Renal cortex interstitium (tissue), 11 donors: ENCODE data around the gene RASGRP3. TPM values are rescaled to one million over a fixed set of nuclear protein-coding genes. Genes with fewer than 3 reads are reported as not detected.
A peak's percentile ranks its signal among the peaks of the same experiment; 100 is the strongest.

ENCODE experiments used
- DNase-seq, 11 donors: peaks; one replicate each; pipeline ENCODE4 v3.0.0-alpha.2; 2013; ENCODE audit warnings: low read depth in 9 of 11, low spot score in 4 of 11; ENCODE audit errors: extremely low read depth in 1 of 11
- polyA plus RNA-seq, 3 donors: library from polyadenylated mRNA; unstranded; fragments of 120-200 nt; gene quantifications; one replicate each; pipeline ENCODE4 v1.2.1, GENCODE V29; 2013; ENCODE audit not compliant: insufficient read length in 3 of 3

The RASGRP3 gene
- polyA plus RNA-seq, 3 donors = 17.6 to 26.5 (median 17.8) TPM

DNA sequence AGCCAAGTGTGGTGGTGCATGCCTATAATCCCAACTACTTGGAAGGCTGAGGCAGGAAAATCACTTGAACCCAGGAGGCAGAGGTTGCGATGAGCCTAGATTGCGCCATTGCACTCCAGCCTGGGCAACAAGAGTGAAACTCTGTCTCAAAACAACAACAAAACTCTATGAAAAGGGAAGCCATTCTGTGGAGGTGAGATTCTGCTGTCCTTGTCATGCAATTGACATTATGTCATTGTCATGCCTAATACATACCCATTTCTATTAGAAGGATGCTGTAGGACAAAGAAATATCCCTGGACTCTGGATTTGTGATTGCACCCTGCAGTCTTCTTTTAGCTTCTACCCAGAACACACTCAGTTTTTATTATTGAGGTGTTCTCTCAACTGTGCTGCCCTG is 8.6 kb downstream of the RASGRP3 start:
- DNase-seq = no peak

DNA sequence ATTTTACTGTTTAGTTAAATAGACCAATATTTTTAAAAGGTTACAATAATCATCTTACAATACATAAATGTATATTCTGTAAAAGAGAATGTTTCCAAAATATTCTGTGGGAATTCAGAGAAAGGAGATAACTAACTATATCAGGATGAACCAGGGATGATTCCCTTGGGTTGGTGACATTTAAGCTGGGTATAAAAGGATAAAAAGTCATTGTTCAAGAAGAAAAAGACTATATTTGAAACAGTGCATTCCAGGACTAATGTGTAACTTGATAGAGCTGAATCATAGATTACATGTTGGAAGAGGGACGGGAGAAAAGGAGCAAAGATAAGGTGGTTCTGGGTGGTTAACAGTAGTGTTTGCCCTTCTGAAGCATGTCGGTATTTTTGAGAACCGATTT is 10.1 kb downstream of the RASGRP3 start:
- no peak for DNase-seq

GRCh38 chr2:33488178-33488690 is 11.8 kb downstream of the RASGRP3 start:
- no peak for DNase-seq

GRCh38 chr2:33488715-33489540 is 12.5 kb downstream of the RASGRP3 start:
- no peak for DNase-seq

GRCh38 chr2:33489835-33490431 is 13.5 kb downstream of the RASGRP3 start:
- DNase-seq = no peak

DNA sequence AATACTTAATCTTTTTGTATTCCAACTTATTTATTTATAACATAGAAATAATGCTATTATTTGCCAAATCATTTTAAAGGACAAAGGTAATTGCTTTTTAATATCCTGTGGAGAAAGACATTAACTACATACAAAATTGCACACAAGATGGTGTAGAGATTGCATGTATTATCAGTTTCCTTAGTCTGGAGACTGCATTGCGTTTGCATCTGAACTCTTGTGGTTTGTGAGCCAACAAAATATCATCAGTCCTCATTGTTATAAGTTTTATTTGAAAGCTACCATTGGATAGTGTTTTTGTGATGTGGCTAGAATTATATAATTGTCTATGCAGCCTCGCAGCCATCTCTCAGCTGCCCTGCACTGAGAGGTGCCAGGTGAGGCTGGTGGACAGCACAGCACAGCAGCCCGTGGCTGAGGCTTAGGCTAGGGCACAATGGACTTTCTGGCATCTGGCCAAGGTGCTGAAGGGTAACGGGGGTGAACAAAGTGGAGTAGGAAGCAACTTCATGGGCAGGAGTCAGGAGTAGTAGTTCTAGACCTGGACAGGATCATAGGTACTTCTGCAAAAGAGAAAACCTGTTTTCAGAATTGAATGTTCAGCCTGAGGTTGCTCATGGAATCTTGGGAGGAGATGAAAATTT is 15.1 kb downstream of the RASGRP3 start:
- no peak for DNase-seq

DNA sequence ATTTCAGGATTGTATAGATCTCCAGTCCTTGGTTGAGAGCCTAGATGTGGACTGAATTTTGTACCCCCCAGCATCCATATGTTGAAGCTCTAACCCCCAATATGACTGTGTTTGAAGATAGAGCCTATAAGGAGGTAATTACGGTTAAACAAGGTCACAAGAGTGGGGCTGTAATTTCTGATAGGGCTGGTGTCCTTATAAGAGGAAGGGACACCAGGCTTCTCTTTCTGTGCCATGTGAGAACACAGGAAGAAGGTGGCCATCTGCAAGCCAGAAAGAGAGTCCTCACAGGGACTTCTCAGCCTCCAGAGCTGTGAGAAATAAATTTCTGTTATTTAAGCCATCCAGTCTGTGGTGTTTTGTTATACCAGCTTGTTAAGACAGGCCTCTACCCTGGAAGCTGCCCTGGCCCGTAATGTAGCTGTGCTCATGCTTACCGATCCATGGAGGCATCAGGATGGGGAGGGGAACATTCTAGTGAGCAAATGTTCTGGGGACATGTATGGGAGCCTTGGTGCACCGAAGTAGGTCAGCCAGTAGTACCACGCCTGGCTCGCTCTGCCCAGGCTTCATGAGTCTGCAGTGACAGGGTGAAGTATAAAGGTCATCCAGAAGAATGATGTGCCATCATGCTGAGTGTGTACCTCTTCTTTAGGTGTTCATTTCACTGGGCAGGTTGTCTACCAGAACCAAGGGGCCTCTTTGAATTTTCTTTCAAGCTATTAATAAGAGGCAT is 16.1 kb downstream of the RASGRP3 start:
- DNase-seq = no peak

GRCh38 chr2:33494155-33494779 is 17.8 kb downstream of the RASGRP3 start:
- DNase-seq = no peak

DNA sequence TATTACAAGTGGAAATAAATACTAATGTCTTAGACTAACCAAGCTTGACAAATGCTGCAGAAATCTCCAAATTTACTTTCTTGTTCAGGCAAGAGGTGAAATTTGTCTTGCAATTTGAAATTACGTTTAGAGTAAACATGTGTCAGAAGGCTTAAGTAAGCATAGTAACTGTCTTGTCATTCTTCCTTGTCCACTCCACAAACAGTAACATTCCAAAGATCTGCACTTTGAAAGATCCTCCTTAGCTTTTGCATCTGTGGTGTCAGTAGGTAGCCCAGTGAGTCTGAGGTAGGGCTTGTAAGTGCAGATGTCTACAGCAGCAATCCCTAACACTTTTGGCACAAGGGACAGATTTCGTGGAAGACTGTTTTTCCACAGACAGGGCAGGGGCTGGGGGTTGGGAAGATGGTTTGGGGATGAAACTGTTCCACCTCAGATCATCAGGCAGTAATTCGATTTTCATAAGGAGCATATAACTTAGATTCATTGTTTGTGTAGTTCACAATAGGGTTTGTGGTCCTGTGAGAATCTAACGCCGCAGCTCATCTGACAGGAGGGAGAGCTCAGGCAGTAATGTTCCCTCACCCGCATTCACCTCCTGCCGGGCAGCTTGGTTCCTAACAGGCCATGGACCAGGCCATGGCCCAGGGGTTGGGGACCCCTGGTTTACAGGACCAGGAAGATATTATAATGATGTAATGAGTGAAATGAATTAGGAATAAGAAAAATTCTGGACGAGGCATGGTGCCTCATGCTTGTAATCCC is 18.6 kb downstream of the RASGRP3 start:
- DNase-seq = no peak

DNA sequence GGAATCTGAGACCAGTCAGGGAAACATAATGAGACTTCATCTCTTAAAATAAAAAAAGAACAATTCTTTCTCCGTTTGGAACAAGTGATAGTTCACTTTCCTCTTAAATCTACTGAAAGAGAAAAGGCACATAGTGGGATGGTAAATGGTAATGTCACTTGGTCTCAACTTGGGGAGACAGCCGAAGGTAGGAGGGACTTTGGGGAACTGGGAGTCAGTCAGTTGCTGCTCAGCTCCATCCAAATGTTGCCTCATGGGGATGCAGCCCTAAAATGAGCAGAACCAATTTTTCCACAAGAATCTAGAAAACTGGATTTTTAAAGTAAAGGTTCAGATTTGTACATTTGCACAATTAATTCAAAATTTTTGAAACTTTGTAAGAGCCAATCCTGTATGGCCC is 19.2 kb downstream of the RASGRP3 start:
- DNase-seq = no peak

DNA sequence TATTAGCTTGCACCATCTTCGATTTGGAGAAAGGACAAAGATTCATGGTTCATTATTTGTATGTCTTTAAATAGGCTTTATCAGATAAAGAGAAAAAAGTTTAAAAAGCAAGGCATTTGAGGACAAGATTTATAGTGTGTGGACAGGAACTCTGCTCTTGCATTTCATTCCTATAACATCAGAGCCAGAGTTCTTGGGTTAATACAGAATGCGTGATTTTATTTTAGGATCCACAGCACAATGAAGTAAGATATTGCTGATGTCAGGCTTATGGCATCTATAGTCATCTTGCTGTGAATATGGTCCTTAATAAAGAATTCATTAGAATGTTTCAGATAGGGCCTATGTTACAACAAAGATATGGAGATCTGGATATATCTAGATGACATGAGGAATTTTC is 19.7 kb downstream of the RASGRP3 start:
- DNase-seq = peak in 1 of 11 donors; percentile 32

DNA sequence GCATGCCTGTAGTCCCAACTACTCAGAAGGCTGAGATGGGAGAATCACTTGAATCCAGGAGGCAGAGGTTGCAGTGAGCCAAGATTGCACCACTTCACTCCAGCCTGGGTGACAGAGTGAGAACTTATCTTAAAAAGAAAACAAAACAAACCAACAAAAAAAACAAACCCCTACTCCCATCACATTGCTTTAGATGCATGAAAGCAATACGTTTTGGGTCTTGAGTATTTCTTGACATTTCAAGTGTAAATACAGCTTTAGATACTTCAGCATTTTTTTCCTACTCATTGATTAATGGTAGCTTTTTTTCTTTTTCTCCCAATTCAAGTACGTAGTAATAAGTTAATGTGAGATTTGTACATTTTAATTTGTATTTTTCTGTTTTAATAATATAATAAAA is 20.3 kb downstream of the RASGRP3 start:
- DNase-seq = no peak

DNA sequence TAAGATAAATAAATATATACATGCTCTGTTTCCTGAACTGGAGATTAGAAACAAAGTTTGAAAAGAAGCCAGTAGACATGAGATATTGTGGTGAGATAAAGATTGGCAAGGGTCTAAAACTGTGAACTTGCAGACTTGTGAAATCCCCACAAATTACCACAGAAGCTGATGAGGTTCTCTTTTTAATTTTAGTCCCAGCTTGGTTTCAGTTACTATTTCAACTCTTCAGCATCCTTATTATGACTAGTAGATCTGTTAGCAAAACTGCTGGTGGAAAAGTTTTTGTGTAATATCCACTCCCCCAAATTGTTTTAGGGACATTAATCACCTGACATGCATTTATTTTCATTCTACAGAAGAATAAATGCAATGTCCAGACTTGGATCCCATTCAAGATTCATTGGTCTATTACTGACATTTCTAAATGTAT is 20.8 kb downstream of the RASGRP3 start:
- DNase-seq = no peak

- no peak for DNase-seq
These were observed 22.0 kb downstream of the RASGRP3 start for GRCh38 chr2:33498291-33498956.

GRCh38 chr2:33500177-33500576 is 23.7 kb downstream of the RASGRP3 start:
- no peak for DNase-seq

DNA sequence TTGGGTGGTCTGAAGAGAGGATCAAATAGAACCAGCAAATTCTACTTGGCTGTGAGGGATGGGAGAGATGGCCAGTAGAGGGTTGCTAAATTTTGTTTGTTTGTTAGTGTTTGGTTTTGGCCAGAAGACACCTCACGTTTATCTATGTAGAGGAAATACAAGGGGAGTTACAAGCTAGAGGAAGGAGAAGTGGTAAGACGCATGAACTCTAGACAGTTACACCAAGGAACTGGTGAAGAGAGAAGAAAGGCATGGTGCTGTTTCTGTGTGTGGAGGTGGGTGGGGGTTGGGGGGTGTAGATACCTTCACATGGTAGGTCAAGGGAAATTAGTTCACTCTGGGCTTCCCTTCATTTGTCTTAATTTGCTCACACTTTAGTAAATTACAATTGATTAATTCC is 25.6 kb downstream of the RASGRP3 start:
- DNase-seq = no peak

- no peak for DNase-seq
These were observed 26.6 kb downstream of the RASGRP3 start for GRCh38 chr2:33503002-33503401.

GRCh38 chr2:33505966-33506365 is 29.5 kb downstream of the RASGRP3 start:
- no peak for DNase-seq
